Lower lobe of right lung (tissue), 2 donors: ENCODE results near the gene ZNF519. TPM values are rescaled to one million over a fixed set of nuclear protein-coding genes. Genes with fewer than 3 reads are reported as not detected.
"Not testable (repeated sequence)": the region's sequence is repeated elsewhere in the genome, so short reads cannot be mapped to it uniquely, and the experiment has no call there.

Experiments
- ATAC-seq, 2 donors: fragments of 200-7000 bp; cut with Tn5 transposase; one replicate each; pipeline ENCODE4 v1.9.1; 2020 to 2022; ENCODE audit warnings: mild to moderate bottlenecking in 2 of 2, moderate library complexity in 2 of 2
- DNase-seq: peaks from one replicate; pipeline ENCODE4 v3.0.0-alpha.2; 2020
- H3K27ac ChIP-seq: fragments of 200-600 bp; one replicate; pipeline ENCODE4 v1.8.0; 2022
- H3K27me3 ChIP-seq: fragments of 200-600 bp; one replicate; pipeline ENCODE4 v1.8.0; 2022; ENCODE audit warnings: low read depth
- H3K36me3 ChIP-seq: fragments of 200-600 bp; one replicate; pipeline ENCODE4 v1.8.0; 2022; ENCODE audit warnings: mild to moderate bottlenecking
- H3K4me1 ChIP-seq: fragments of 200-600 bp; one replicate; pipeline ENCODE4 v1.8.0; 2022
- H3K4me3 ChIP-seq: fragments of 200-600 bp; one replicate; pipeline ENCODE4 v1.8.0; 2022; ENCODE audit warnings: mild to moderate bottlenecking
- H3K9me3 ChIP-seq: fragments of 200-600 bp; one replicate; pipeline ENCODE4 v1.8.0; 2022
- intact Hi-C: fragments of 100-400 bp; cut with DNase I; formaldehyde crosslinking; loops from one replicate; pipeline ENCODE4 v1.11.0; 2022
- total RNA-seq: library from RNA; stranded (reverse); fragmentation: NEBNext Ultra II Directional; extraction: Animal tissue kit (Norgen Biotek cat#: 25700); gene quantifications from one replicate; pipeline ENCODE4 v1.2.1, GENCODE V29; 2021
- donor health status: DM: no; HTN: yes; CAD: no; lungs with severe emphysema.

ZNF519 gene
- total RNA-seq, 1 donor from 2014 or later: 7.0 TPM

- H3K27ac ChIP-seq, intact Hi-C loops, H3K4me3 ChIP-seq, H3K27me3 ChIP-seq, H3K4me1 ChIP-seq, DNase-seq, H3K9me3 ChIP-seq, H3K36me3 ChIP-seq: not testable (repeated sequence)
- peak in 1 of 2 donors; percentile 7 for ATAC-seq
Measured at GRCh38 chr18:14172142-14173115, 40.2 kb upstream of the ZNF519 start.

GRCh38 chr18:14171301-14172141 is 39.3 kb upstream of the ZNF519 start:
- H3K9me3 ChIP-seq, H3K27me3 ChIP-seq, H3K4me3 ChIP-seq, intact Hi-C loops, H3K27ac ChIP-seq, H3K4me1 ChIP-seq, H3K36me3 ChIP-seq, DNase-seq: not testable (repeated sequence)
- ATAC-seq: peak in 1 of 2 donors; percentile 5

GRCh38 chr18:14170367-14171036 is 38.3 kb upstream of the ZNF519 start:
- H3K9me3 ChIP-seq, H3K27ac ChIP-seq, intact Hi-C loops, H3K36me3 ChIP-seq, H3K27me3 ChIP-seq, H3K4me3 ChIP-seq, DNase-seq, H3K4me1 ChIP-seq: not testable (repeated sequence)
- peak; percentile 25 to 48 for ATAC-seq

- ATAC-seq, H3K36me3 ChIP-seq, intact Hi-C loops, H3K9me3 ChIP-seq, H3K4me3 ChIP-seq, H3K4me1 ChIP-seq, DNase-seq, H3K27ac ChIP-seq, H3K27me3 ChIP-seq: not testable (repeated sequence)
Measured at GRCh38 chr18:14162915-14163314, 30.7 kb upstream of the ZNF519 start.

- H3K27ac ChIP-seq: not testable (repeated sequence)
Measured at GRCh38 chr18:14151564-14152113, 19.4 kb upstream of the ZNF519 start.

GRCh38 chr18:14150766-14151165 is 18.5 kb upstream of the ZNF519 start:
- H3K9me3 ChIP-seq, H3K36me3 ChIP-seq, intact Hi-C loops, H3K4me1 ChIP-seq, ATAC-seq, DNase-seq, H3K27ac ChIP-seq, H3K4me3 ChIP-seq, H3K27me3 ChIP-seq: not testable (repeated sequence)

More at GRCh38 chr18:14151564-14152113, 19.4 kb upstream of the ZNF519 start:
- DNase-seq, H3K9me3 ChIP-seq, H3K4me1 ChIP-seq, intact Hi-C loops, H3K36me3 ChIP-seq, H3K4me3 ChIP-seq, ATAC-seq, H3K27me3 ChIP-seq: not testable (repeated sequence)

GRCh38 chr18:14149916-14150420 is 17.7 kb upstream of the ZNF519 start:
- H3K4me3 ChIP-seq, H3K27ac ChIP-seq, H3K36me3 ChIP-seq, H3K9me3 ChIP-seq, H3K27me3 ChIP-seq, ATAC-seq, DNase-seq, H3K4me1 ChIP-seq, intact Hi-C loops: not testable (repeated sequence)

- H3K36me3 ChIP-seq, H3K27me3 ChIP-seq, intact Hi-C loops, H3K27ac ChIP-seq, H3K4me3 ChIP-seq, H3K4me1 ChIP-seq, H3K9me3 ChIP-seq, ATAC-seq, DNase-seq: not testable (repeated sequence)
Measured at GRCh38 chr18:14149121-14149850, 17.1 kb upstream of the ZNF519 start.

GRCh38 chr18:14147935-14148865 is 16.0 kb upstream of the ZNF519 start:
- H3K9me3 ChIP-seq, H3K27me3 ChIP-seq, ATAC-seq, H3K27ac ChIP-seq, DNase-seq, H3K4me1 ChIP-seq, intact Hi-C loops, H3K36me3 ChIP-seq, H3K4me3 ChIP-seq: not testable (repeated sequence)

- ATAC-seq, intact Hi-C loops, H3K27ac ChIP-seq, H3K9me3 ChIP-seq, DNase-seq, H3K4me1 ChIP-seq, H3K27me3 ChIP-seq, H3K4me3 ChIP-seq, H3K36me3 ChIP-seq: not testable (repeated sequence)
Measured at GRCh38 chr18:14146771-14147170, 14.5 kb upstream of the ZNF519 start.

- H3K27me3 ChIP-seq, H3K9me3 ChIP-seq, ATAC-seq, H3K27ac ChIP-seq, intact Hi-C loops, H3K4me1 ChIP-seq, H3K4me3 ChIP-seq, DNase-seq, H3K36me3 ChIP-seq: not testable (repeated sequence)
Measured at GRCh38 chr18:14145581-14146338, 13.5 kb upstream of the ZNF519 start.
